HCT116 (cell line): Measurements from ENCODE around the gene RRBP1. TPM values are rescaled to one million over a fixed set of nuclear protein-coding genes. Genes with fewer than 3 reads are reported as not detected.

Experiments used
- ATAC-seq: fragments of 200-7000 bp; cut with Tn5 transposase; 2 replicates; pipeline ENCODE4 v1.9.1; 2020; ENCODE audit warnings: mild to moderate bottlenecking, moderate library complexity
- BruUV-seq: library from RNA; stranded (reverse); fragments of 400-500 nt; replicated peaks from 2 replicates; lab custom pipeline; 2021; lab: Mats Ljungman, UMichigan
- CTCF ChIA-PET: fragments of 300-600 bp; sonication (Branson Sonifier 250); formaldehyde crosslinking; loops from one replicate; lab custom pipeline; 2021; ENCODE audit warnings: antibody characterized with exemption; lab: Charles Lee
- POLR2A ChIA-PET: fragments of 300-600, 350-600 bp; sonication (Branson Sonifier 250); formaldehyde crosslinking; loops from one replicate; lab custom pipeline; 2021; ENCODE audit warnings: antibody characterized with exemption; lab: Charles Lee
- RAD21 ChIA-PET, 2 experiments: fragments of 300-600 bp; sonication (Branson Sonifier 250); formaldehyde crosslinking; loops; one replicate each; lab custom pipeline; 2023; ENCODE audit warnings: low total read pairs in 2 of 2; ENCODE audit not compliant: uncharacterized antibody in 2 of 2, unreplicated experiment in 2 of 2, low non-redundant PET in 1 of 2; lab: Charles Lee
- DNase-seq: peaks from one replicate; pipeline ENCODE4 v3.0.0-alpha.2; 2010; ENCODE audit warnings: low read depth, low spot score
- H2AFZ ChIP-seq: fragments of 200-600 bp; shearing (Covaris generic), sonication (generic); 2 replicates; pipeline ENCODE4 v1.6.1; 2017; ENCODE audit warnings: low read depth, mixed run types, mixed read lengths, antibody characterized with exemption, low read length; ENCODE audit not compliant: poor library complexity, severe bottlenecking
- H3K27ac ChIP-seq: 2 replicates; pipeline ENCODE4 v1.5.1; 2012; ENCODE audit warnings: low read depth, low read length
- H3K27me3 ChIP-seq: fragments of 200-600 bp; sonication (generic); 2 replicates; pipeline ENCODE4 v1.6.1; 2016; ENCODE audit warnings: mixed run types, low read length, mixed read lengths; ENCODE audit not compliant: insufficient read depth
- H3K36me3 ChIP-seq, 2 experiments: fragments of 200-500 bp in 1 of 2; fragments of 200-600 bp in 1 of 2; sonication (Bioruptor generic) in 1 of 2; sonication (generic) in 1 of 2; 2 replicates each; pipeline versions ENCODE4 v1.5.1 to v1.6.1; 2014 to 2016; ENCODE audit warnings: low read length in 2 of 2, inconsistent platforms in 1 of 2, mixed read lengths in 1 of 2, mixed run types in 1 of 2; ENCODE audit not compliant: insufficient read depth in 2 of 2, control insufficient read depth in 1 of 2
- H3K4me1 ChIP-seq, 2 experiments: fragments of 200-600 bp in 1 of 2; sonication (generic) in 1 of 2; 2 replicates each; pipeline versions ENCODE4 v1.5.1 to v1.6.1; 2012 to 2017; ENCODE audit warnings: low read length in 2 of 2, inconsistent platforms in 1 of 2, mild to moderate bottlenecking in 1 of 2, mixed read lengths in 1 of 2, mixed run types in 1 of 2, moderate library complexity in 1 of 2; ENCODE audit not compliant: insufficient read depth in 2 of 2, control insufficient read depth in 1 of 2
- H3K4me2 ChIP-seq: fragments of 200-600 bp; sonication (generic); 2 replicates; pipeline ENCODE4 v1.6.1; 2017; ENCODE audit warnings: mixed run types, low read length, mixed read lengths
- H3K4me3 ChIP-seq, 2 experiments: fragments of 200-600 bp in 1 of 2; sonication (generic) in 1 of 2; replicated peaks in 1 of 2; 2 replicates each; pipeline ENCODE4 v1.5.1; 2011 to 2016; ENCODE audit warnings: low read length in 2 of 2, control low read depth in 1 of 2, low read depth in 1 of 2, mild to moderate bottlenecking in 1 of 2, mixed read lengths in 1 of 2, mixed run types in 1 of 2
- H3K79me2 ChIP-seq: fragments of 200-600 bp; sonication (generic); 2 replicates; pipeline ENCODE4 v1.6.1; 2017; ENCODE audit warnings: mild to moderate bottlenecking, mixed run types, low read length, moderate library complexity, mixed read lengths; ENCODE audit not compliant: insufficient read depth
- H3K9ac ChIP-seq: fragments of 200-600 bp; sonication (generic); 2 replicates; pipeline ENCODE4 v1.6.1; 2016; ENCODE audit warnings: low read length, mixed read lengths
- H3K9me2 ChIP-seq: fragments of 200-600 bp; sonication (generic), shearing (Covaris generic); 2 replicates; pipeline ENCODE4 v1.6.1; 2017; ENCODE audit warnings: mixed run types, mild to moderate bottlenecking, moderate library complexity; ENCODE audit not compliant: insufficient read depth
- H3K9me3 ChIP-seq, 2 experiments: fragments of 200-500 bp in 1 of 2; fragments of 200-600 bp in 1 of 2; sonication (Bioruptor generic) in 1 of 2; sonication (generic) in 1 of 2; 2 replicates each; pipeline ENCODE4 v1.6.1; 2014 to 2017; ENCODE audit warnings: low read length in 2 of 2, mixed read lengths in 2 of 2, inconsistent platforms in 1 of 2, low read depth in 1 of 2, mild to moderate bottlenecking in 1 of 2, mixed run types in 1 of 2, moderate library complexity in 1 of 2; ENCODE audit not compliant: control insufficient read depth in 1 of 2, insufficient read depth in 1 of 2
- H4K20me1 ChIP-seq: fragments of 200-600 bp; sonication (generic), shearing (Covaris generic); 2 replicates; pipeline ENCODE4 v1.6.1; 2017; ENCODE audit warnings: mixed run types, mild to moderate bottlenecking, moderate library complexity; ENCODE audit not compliant: insufficient read depth
- ATF3 ChIP-seq: IDR thresholded peaks from 2 replicates; pipeline ENCODE4 v1.6.1; 2012
- CBX3 ChIP-seq: IDR thresholded peaks from 2 replicates; pipeline ENCODE4 v1.6.1; 2012; ENCODE audit warnings: low read depth
- CEBPB ChIP-seq: IDR thresholded peaks from 2 replicates; pipeline ENCODE4 v1.6.1; 2012; ENCODE audit warnings: low read depth
- CTCF ChIP-seq, 3 experiments: fragments of 200-600 bp in 1 of 3; sonication (generic) in 1 of 3; IDR thresholded peaks in 2 of 3; conservative IDR thresholded peaks in 1 of 3; 2 replicates each; pipeline ENCODE4 v1.5.1; 2012 to 2017; ENCODE audit warnings: low read depth in 2 of 3, low read length in 2 of 3, antibody characterized with exemption in 1 of 3, borderline replicate concordance in 1 of 3, control low read depth in 1 of 3, mild to moderate bottlenecking in 1 of 3, mixed read lengths in 1 of 3, mixed run types in 1 of 3, moderate library complexity in 1 of 3; ENCODE audit not compliant: insufficient read depth in 1 of 3
- EGR1 ChIP-seq: IDR thresholded peaks from 2 replicates; pipeline ENCODE4 v1.6.1; 2012; ENCODE audit warnings: low read depth
- ELF1 ChIP-seq: IDR thresholded peaks from 2 replicates; pipeline ENCODE4 v1.6.1; 2012; ENCODE audit warnings: low read depth, borderline replicate concordance
- JUND ChIP-seq: IDR thresholded peaks from 2 replicates; pipeline ENCODE4 v1.6.1; 2012
- POLR2AphosphoS5 ChIP-seq: IDR thresholded peaks from 2 replicates; pipeline ENCODE4 v1.6.1; 2011; ENCODE audit warnings: mild to moderate bottlenecking, low read depth, low read length, moderate library complexity
- SP1 ChIP-seq: IDR thresholded peaks from 2 replicates; pipeline ENCODE4 v1.6.1; 2012; ENCODE audit warnings: low read depth
- SRF ChIP-seq: IDR thresholded peaks from 2 replicates; pipeline ENCODE4 v1.6.1; 2012; ENCODE audit warnings: low read depth
- TCF7L2 ChIP-seq: IDR thresholded peaks from 2 replicates; pipeline ENCODE4 v1.7.0; 2011; ENCODE audit warnings: borderline replicate concordance, inconsistent platforms; ENCODE audit not compliant: insufficient read depth, insufficient read length; ENCODE audit errors: extremely low read depth
- ZFX ChIP-seq: fragments of 450-650 bp; IDR thresholded peaks from 2 replicates; pipeline ENCODE4 v1.6.1; 2017
- ZNF274 ChIP-seq: fragments of 200-500 bp; sonication (Bioruptor generic); IDR thresholded peaks from 2 replicates; pipeline ENCODE4 v1.6.1; 2014; ENCODE audit warnings: mild to moderate bottlenecking, low read depth, low read length, inconsistent platforms
- intact Hi-C: fragments of 100-400 bp; cut with micrococcal nuclease; formaldehyde crosslinking; loops from 2 replicates; pipeline ENCODE4 v1.10.0; 2022
- total RNA-seq: library from RNA; stranded (reverse); gene quantifications from one replicate; pipeline ENCODE4 v1.2.1, GENCODE V29; 2021; ENCODE audit not compliant: unreplicated experiment

The RRBP1 gene
- total RNA-seq, 1 experiment from 2014 or later: 123 TPM

- DNase-seq (no peak), ATAC-seq (no peak)
- no peaks in the 10 kb centered on the region for H3K4me1 ChIP-seq
- peaks cover 3 to 26% of the 10 kb centered on the region in 2 experiments; a peak in 3 of 4 replicates for H3K36me3 ChIP-seq
- no TSS peak for BruUV-seq
- no peak overlapping the region for H2AFZ ChIP-seq
- H3K4me2 ChIP-seq: no peak overlapping the region
- H3K9me2 ChIP-seq: no peaks in the 10 kb centered on the region
- no peaks in the 10 kb centered on the region for H4K20me1 ChIP-seq
- no peaks in the 10 kb centered on the region for H3K27me3 ChIP-seq
- TF ChIP-seq EGR1 (no peak), CBX3 (no peak)
- no peak overlapping the region for H3K4me3 ChIP-seq
- RAD21 ChIA-PET: no interaction called here
- H3K9me3 ChIP-seq: no peaks in the 10 kb centered on the region
- no peak overlapping the region for H3K27ac ChIP-seq
- CTCF ChIA-PET: no interaction called here
- intact Hi-C loops: no loop called here
- H3K9ac ChIP-seq: no peak overlapping the region
- POLR2A ChIA-PET: no interaction called here
- H3K79me2 ChIP-seq: no peaks in the 10 kb centered on the region
Observed at GRCh38 chr20:17624551-17625245, 57.3 kb downstream of the RRBP1 start.

- no peak overlapping the region for H2AFZ ChIP-seq
- no peaks in the 10 kb centered on the region for H4K20me1 ChIP-seq
- H3K36me3 ChIP-seq: peaks cover 3 to 29% of the 10 kb centered on the region in 2 experiments; a peak in 3 of 4 replicates
- POLR2A ChIA-PET: no interaction called here
- no TSS peak for BruUV-seq
- no peak overlapping the region for H3K9ac ChIP-seq
- H3K79me2 ChIP-seq: no peaks in the 10 kb centered on the region
- RAD21 ChIA-PET: no interaction called here
- no peak for ATAC-seq
- no peak overlapping the region for H3K27ac ChIP-seq
- TF ChIP-seq ZFX (no peak), ZNF274 (no peak), EGR1 (no peak), CEBPB (no peak), CBX3 (no peak), POLR2AphosphoS5 (no peak), CTCF (IDR thresholded peaks at IDR 0.05 in 2 of 3, conservative IDR thresholded peaks at IDR 0.05 in 1 of 3; ENCODE audit: borderline replicate concordance in 1 of 3, insufficient read depth in 1 of 3, low read depth in 2 of 3, low read length in 2 of 3) (no peak), ELF1 (no peak), JUND (no peak), SRF (no peak), ATF3 (no peak), SP1 (no peak), TCF7L2 (no peak)
- TF ChIP-seq, all 23 proteins: peak for 0
- CTCF ChIA-PET: no interaction called here
- no peak overlapping the region for H3K4me2 ChIP-seq
- no peaks in the 10 kb centered on the region for H3K27me3 ChIP-seq
- no peaks in the 10 kb centered on the region for H3K9me2 ChIP-seq
- no peak for DNase-seq
- no peaks in the 10 kb centered on the region for H3K4me1 ChIP-seq
- intact Hi-C loops: no loop called here
- H3K9me3 ChIP-seq: no peaks in the 10 kb centered on the region
- no peak overlapping the region for H3K4me3 ChIP-seq
Observed at GRCh38 chr20:17624070-17624469, 58.0 kb downstream of the RRBP1 start.
